HEK293 (cell line): ENCODE data around the gene CAPRIN1.

Source experiments
- CTCF ChIA-PET: fragments of 350-600 bp; formaldehyde crosslinking; extraction: SDS; loops from one replicate; lab custom pipeline; 2021; ENCODE audit warnings: antibody characterized with exemption; lab: Yijun Ruan, JAX
- POLR2A ChIA-PET: fragments of 300-600 bp; formaldehyde crosslinking; extraction: SDS; loops from one replicate; lab custom pipeline; 2020; ENCODE audit warnings: antibody characterized with exemption, inconsistent platforms; lab: Yijun Ruan, JAX
- H3K27ac ChIP-seq: fragments of 200-500 bp; sonication (Bioruptor generic); 2 replicates; pipeline ENCODE4 v1.5.1; 2014; ENCODE audit warnings: low read depth, low read length, control low read depth, inconsistent platforms; ENCODE audit errors: extremely low read depth
- H3K36me3 ChIP-seq, 2 experiments: fragments of 200-500 bp in 1 of 2; sonication (Bioruptor generic) in 1 of 2; 1 replicate in 1 of 2; 2 replicates in 1 of 2; pipeline ENCODE4 v1.5.1; 2014 to 2017; ENCODE audit warnings: inconsistent platforms in 2 of 2, low read length in 2 of 2; ENCODE audit not compliant: control insufficient read depth in 2 of 2, insufficient read depth in 1 of 2
- H3K4me1 ChIP-seq: fragments of 200-500 bp; sonication (Bioruptor generic); 2 replicates; pipeline ENCODE4 v1.5.1; 2014; ENCODE audit warnings: mild to moderate bottlenecking, low read length, inconsistent platforms; ENCODE audit not compliant: control insufficient read depth, insufficient read depth
- H3K4me3 ChIP-seq: 2 replicates; pipeline ENCODE4 v1.5.1; 2011; ENCODE audit warnings: low read depth, mild to moderate bottlenecking, control low read depth, low read length, moderate library complexity
- H3K9me3 ChIP-seq: fragments of 200-500 bp; sonication (Bioruptor generic); 2 replicates; pipeline ENCODE4 v1.5.1; 2014; ENCODE audit warnings: low read depth, low read length, inconsistent platforms; ENCODE audit not compliant: control insufficient read depth, insufficient read depth
- FEZF1 ChIP-seq: fragments of 450-650 bp; formaldehyde crosslinking; IDR thresholded peaks from 2 replicates; pipeline ENCODE4 v1.5.1; 2016; ENCODE audit warnings: missing biosample characterization, missing genetic modification characterization
- GLI4 ChIP-seq: fragments of 450-650 bp; formaldehyde crosslinking; IDR thresholded peaks from 2 replicates; pipeline ENCODE4 v1.5.1; 2016; ENCODE audit warnings: missing biosample characterization, missing genetic modification characterization
- KLF9 ChIP-seq: fragments of 450-650 bp; formaldehyde crosslinking; IDR thresholded peaks from 2 replicates; pipeline ENCODE4 v1.5.1; 2016; ENCODE audit warnings: missing biosample characterization, missing genetic modification characterization, low read depth
- MEIS1 ChIP-seq: sonication (generic); formaldehyde crosslinking; IDR thresholded peaks from 2 replicates; pipeline ENCODE4 v1.8.1; 2022; ENCODE audit warnings: missing genetic modification reagents, mild to moderate bottlenecking, borderline replicate concordance
- OVOL3 ChIP-seq: fragments of 450-650 bp; formaldehyde crosslinking; IDR thresholded peaks from 2 replicates; pipeline ENCODE4 v1.5.1; 2016; ENCODE audit warnings: missing biosample characterization, missing genetic modification characterization
- SCRT2 ChIP-seq: fragments of 450-650 bp; formaldehyde crosslinking; IDR thresholded peaks from 2 replicates; pipeline ENCODE4 v1.5.1; 2016; ENCODE audit warnings: missing biosample characterization, missing genetic modification characterization
- SP7 ChIP-seq: fragments of 450-650 bp; formaldehyde crosslinking; IDR thresholded peaks from 2 replicates; pipeline ENCODE4 v1.5.1; 2016; ENCODE audit warnings: missing biosample characterization, missing genetic modification characterization
- ZBTB17 ChIP-seq: fragments of 450-650 bp; formaldehyde crosslinking; IDR thresholded peaks from 2 replicates; pipeline ENCODE4 v1.5.1; 2016; ENCODE audit warnings: missing biosample characterization, missing genetic modification characterization
- ZBTB20 ChIP-seq: fragments of 450-650 bp; formaldehyde crosslinking; IDR thresholded peaks from 2 replicates; pipeline ENCODE4 v1.5.1; 2016; ENCODE audit warnings: missing biosample characterization, missing genetic modification characterization
- ZBTB7A ChIP-seq: fragments of 450-650 bp; formaldehyde crosslinking; IDR thresholded peaks from 2 replicates; pipeline ENCODE4 v1.5.1; 2016; ENCODE audit warnings: low read depth, missing biosample characterization, missing genetic modification characterization
- ZFHX2 ChIP-seq: fragments of 450-650 bp; formaldehyde crosslinking; conservative IDR thresholded peaks from 2 replicates; pipeline ENCODE4 v1.5.1; 2016; ENCODE audit warnings: missing biosample characterization, missing genetic modification characterization
- ZNF121 ChIP-seq: fragments of 450-650 bp; formaldehyde crosslinking; IDR thresholded peaks from 2 replicates; pipeline ENCODE4 v1.5.1; 2016; ENCODE audit warnings: missing biosample characterization, missing genetic modification characterization
- ZNF16 ChIP-seq: fragments of 450-650 bp; formaldehyde crosslinking; IDR thresholded peaks from 2 replicates; pipeline ENCODE4 v1.5.1; 2016; ENCODE audit warnings: low read depth, missing biosample characterization, missing genetic modification characterization
- ZNF2 ChIP-seq: fragments of 450-650 bp; formaldehyde crosslinking; IDR thresholded peaks from 2 replicates; pipeline ENCODE4 v1.5.1; 2016; ENCODE audit warnings: missing biosample characterization, missing genetic modification characterization
- ZNF211 ChIP-seq: fragments of 450-650 bp; formaldehyde crosslinking; IDR thresholded peaks from 2 replicates; pipeline ENCODE4 v1.5.1; 2016; ENCODE audit warnings: low read depth, missing biosample characterization, missing genetic modification characterization
- ZNF23 ChIP-seq: fragments of 450-650 bp; formaldehyde crosslinking; IDR thresholded peaks from 2 replicates; pipeline ENCODE4 v1.5.1; 2016; ENCODE audit warnings: missing biosample characterization, missing genetic modification characterization, borderline replicate concordance
- ZNF239 ChIP-seq: fragments of 450-650 bp; formaldehyde crosslinking; IDR thresholded peaks from 2 replicates; pipeline ENCODE4 v1.5.1; 2016; ENCODE audit warnings: missing biosample characterization, missing genetic modification characterization
- ZNF24 ChIP-seq: fragments of 450-650 bp; formaldehyde crosslinking; IDR thresholded peaks from 2 replicates; pipeline ENCODE4 v1.5.1; 2016; ENCODE audit warnings: missing biosample characterization, missing genetic modification characterization
- ZNF48 ChIP-seq: fragments of 450-650 bp; formaldehyde crosslinking; IDR thresholded peaks from 2 replicates; pipeline ENCODE4 v1.5.1; 2016; ENCODE audit warnings: missing biosample characterization, missing genetic modification characterization
- ZNF514 ChIP-seq: fragments of 450-650 bp; formaldehyde crosslinking; IDR thresholded peaks from 2 replicates; pipeline ENCODE4 v1.5.1; 2016; ENCODE audit warnings: missing biosample characterization, missing genetic modification characterization
- ZNF521 ChIP-seq: fragments of 450-650 bp; formaldehyde crosslinking; IDR thresholded peaks from 2 replicates; pipeline ENCODE4 v1.5.1; 2017; ENCODE audit warnings: missing biosample characterization, mild to moderate bottlenecking, missing genetic modification characterization
- ZNF529 ChIP-seq: fragments of 450-650 bp; formaldehyde crosslinking; IDR thresholded peaks from 2 replicates; pipeline ENCODE4 v1.5.1; 2017; ENCODE audit warnings: missing genetic modification characterization, missing biosample characterization; ENCODE audit not compliant: insufficient replicate concordance
- ZNF571 ChIP-seq: fragments of 450-650 bp; formaldehyde crosslinking; IDR thresholded peaks from 2 replicates; pipeline ENCODE4 v1.5.0; 2017; ENCODE audit warnings: missing biosample characterization, missing genetic modification characterization
- ZNF610 ChIP-seq: fragments of 450-650 bp; formaldehyde crosslinking; IDR thresholded peaks from 2 replicates; pipeline ENCODE4 v1.5.1; 2016; ENCODE audit warnings: missing biosample characterization, missing genetic modification characterization, borderline replicate concordance
- ZNF621 ChIP-seq: fragments of 450-650 bp; formaldehyde crosslinking; IDR thresholded peaks from 2 replicates; pipeline ENCODE4 v1.5.1; 2017; ENCODE audit warnings: missing biosample characterization, missing genetic modification characterization
- ZNF76 ChIP-seq: fragments of 450-650 bp; formaldehyde crosslinking; IDR thresholded peaks from 2 replicates; pipeline ENCODE4; 2016; ENCODE audit warnings: low read depth, missing biosample characterization, missing genetic modification characterization, borderline replicate concordance
- ZNF776 ChIP-seq: fragments of 450-650 bp; formaldehyde crosslinking; IDR thresholded peaks from 2 replicates; pipeline ENCODE4 v1.5.0; 2017; ENCODE audit warnings: missing biosample characterization, missing genetic modification characterization, borderline replicate concordance
- ZNF837 ChIP-seq: fragments of 450-650 bp; formaldehyde crosslinking; IDR thresholded peaks from 2 replicates; pipeline ENCODE4 v1.5.1; 2016; ENCODE audit warnings: missing biosample characterization, missing genetic modification characterization
- TF ChIP-seq, protein P1 (sequence below): fragments of 450-650 bp; formaldehyde crosslinking; IDR thresholded peaks from 2 replicates; pipeline ENCODE4 v1.5.1; 2016; ENCODE audit warnings: missing biosample characterization, missing genetic modification characterization
- TF ChIP-seq, protein P2 (sequence below): fragments of 450-650 bp; formaldehyde crosslinking; IDR thresholded peaks from 2 replicates; pipeline ENCODE4 v1.5.1; 2016; ENCODE audit warnings: missing biosample characterization, missing genetic modification characterization, borderline replicate concordance
- TF ChIP-seq, protein P3 (sequence below): fragments of 450-650 bp; formaldehyde crosslinking; IDR thresholded peaks from 2 replicates; pipeline ENCODE4 v1.5.1; 2016; ENCODE audit warnings: missing biosample characterization, missing genetic modification characterization
- TF ChIP-seq, protein P4 (sequence below): fragments of 450-650 bp; formaldehyde crosslinking; IDR thresholded peaks from 2 replicates; pipeline ENCODE4 v1.5.1; 2016; ENCODE audit warnings: missing biosample characterization, missing genetic modification characterization

CAPRIN1 gene

DNA sequence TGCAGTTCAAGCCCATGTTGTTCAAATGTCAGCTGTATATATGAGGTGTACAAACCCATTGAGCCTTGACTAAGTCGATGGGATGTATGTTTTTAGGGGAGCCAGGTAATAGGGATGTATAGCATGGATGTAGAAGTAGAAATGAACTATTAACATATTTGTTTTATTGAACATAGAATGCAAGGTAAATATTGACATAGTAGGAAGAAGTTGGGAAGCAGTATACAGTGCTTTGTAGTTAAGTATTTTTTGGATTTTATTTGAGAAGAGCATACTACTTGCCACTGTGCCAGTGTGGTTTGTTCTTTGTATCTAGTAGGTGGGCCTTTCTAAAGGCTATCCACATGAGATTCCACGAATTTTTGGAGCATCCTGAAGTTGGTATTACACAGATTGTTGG, 33.1 kb downstream of the CAPRIN1 start:
- ChIA-PET POLR2A (no interaction called here), CTCF (interaction anchor here (1.1 kb wide), 1 partner anchor 87 kb away, joined by 3 read pairs; no protein-coding TSS in a partner anchor)
- Histone ChIP-seq H3K9me3 (no peaks in the 10 kb centered on the region), H3K4me1 (no peaks in the 10 kb centered on the region)
- TF ChIP-seq ZNF239 (tag by site-specific recombination), result no peak
- TF ChIP-seq MEIS1 (CRISPR knock-in tag), result no peak
- no peak for TF ChIP-seq ZNF48 (tag by site-specific recombination)
- TF ChIP-seq FEZF1 (tag by site-specific recombination), result no peak
- TF ChIP-seq ZNF514, result no peak
- TF ChIP-seq ZNF76 (tag by site-specific recombination), result no peak
- no peak for TF ChIP-seq ZNF16 (tag by site-specific recombination)
- TF ChIP-seq ZNF776 (tag by site-specific recombination), result no peak
- no peak for TF ChIP-seq ZFHX2 (tag by site-specific recombination)
- TF ChIP-seq ZNF610, result no peak
- TF ChIP-seq SCRT2, result no peak
- no peak for TF ChIP-seq ZNF23 (tag by site-specific recombination)
- TF ChIP-seq ZNF121 (tag by site-specific recombination), result no peak
- no peak for TF ChIP-seq ZNF24 (tag by site-specific recombination)
- TF ChIP-seq, protein P1, sequence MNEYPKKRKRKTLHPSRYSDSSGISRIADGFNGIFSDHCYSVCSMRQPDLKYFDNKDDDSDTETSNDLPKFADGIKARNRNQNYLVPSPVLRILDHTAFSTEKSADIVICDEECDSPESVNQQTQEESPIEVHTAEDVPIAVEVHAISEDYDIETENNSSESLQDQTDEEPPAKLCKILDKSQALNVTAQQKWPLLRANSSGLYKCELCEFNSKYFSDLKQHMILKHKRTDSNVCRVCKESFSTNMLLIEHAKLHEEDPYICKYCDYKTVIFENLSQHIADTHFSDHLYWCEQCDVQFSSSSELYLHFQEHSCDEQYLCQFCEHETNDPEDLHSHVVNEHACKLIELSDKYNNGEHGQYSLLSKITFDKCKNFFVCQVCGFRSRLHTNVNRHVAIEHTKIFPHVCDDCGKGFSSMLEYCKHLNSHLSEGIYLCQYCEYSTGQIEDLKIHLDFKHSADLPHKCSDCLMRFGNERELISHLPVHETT (tag by site-specific recombination), result no peak
- TF ChIP-seq, all 188 proteins: peak for 0
- Histone ChIP-seq H3K27ac (no peak overlapping the region), H3K4me3 (no peak overlapping the region), H3K36me3 (peaks cover 69 to 96% of the 10 kb centered on the region in 2 experiments)

DNA sequence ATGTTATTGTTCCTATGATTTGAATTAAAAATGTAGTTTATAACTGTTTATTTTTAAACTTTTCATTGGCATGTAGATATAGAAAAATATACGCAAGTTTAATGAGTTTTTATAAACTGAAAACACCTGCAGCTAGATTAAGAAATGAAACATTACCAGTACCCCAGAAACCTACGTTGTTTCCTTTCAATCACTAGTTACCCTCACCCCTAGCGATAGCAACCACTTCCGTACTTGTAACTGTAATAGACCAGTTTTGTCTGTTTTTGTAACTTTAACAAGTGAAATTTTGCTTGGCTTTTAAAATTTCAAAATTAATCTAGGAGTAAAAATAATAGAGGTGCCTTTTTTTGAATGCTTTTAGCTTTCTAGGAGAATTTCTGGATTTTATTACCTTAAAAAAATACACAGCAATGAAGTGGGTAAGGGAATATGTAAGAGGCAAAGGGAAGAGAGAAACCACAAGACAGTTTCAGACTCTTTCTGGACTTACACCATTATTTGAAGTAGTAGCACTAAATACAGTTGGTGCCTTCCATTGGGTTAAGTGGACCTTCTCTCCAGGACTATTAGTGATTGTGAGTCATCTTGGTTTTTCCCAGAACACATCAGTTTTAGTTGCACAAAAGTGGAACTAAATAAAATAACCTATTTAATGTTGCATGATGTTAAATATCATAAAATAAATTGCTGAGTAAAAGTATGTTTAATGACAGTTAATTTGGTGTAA, 35.2 kb downstream of the CAPRIN1 start:
- peaks cover 64 to 98% of the 10 kb centered on the region in 2 experiments for H3K36me3 ChIP-seq
- H3K4me1 ChIP-seq, result no peaks in the 10 kb centered on the region
- CTCF ChIA-PET, result no interaction called here
- POLR2A ChIA-PET, result no interaction called here
- H3K27ac ChIP-seq, result no peak overlapping the region
- no peaks in the 10 kb centered on the region for H3K9me3 ChIP-seq
- H3K4me3 ChIP-seq, result no peak overlapping the region
- TF ChIP-seq, protein P2, sequence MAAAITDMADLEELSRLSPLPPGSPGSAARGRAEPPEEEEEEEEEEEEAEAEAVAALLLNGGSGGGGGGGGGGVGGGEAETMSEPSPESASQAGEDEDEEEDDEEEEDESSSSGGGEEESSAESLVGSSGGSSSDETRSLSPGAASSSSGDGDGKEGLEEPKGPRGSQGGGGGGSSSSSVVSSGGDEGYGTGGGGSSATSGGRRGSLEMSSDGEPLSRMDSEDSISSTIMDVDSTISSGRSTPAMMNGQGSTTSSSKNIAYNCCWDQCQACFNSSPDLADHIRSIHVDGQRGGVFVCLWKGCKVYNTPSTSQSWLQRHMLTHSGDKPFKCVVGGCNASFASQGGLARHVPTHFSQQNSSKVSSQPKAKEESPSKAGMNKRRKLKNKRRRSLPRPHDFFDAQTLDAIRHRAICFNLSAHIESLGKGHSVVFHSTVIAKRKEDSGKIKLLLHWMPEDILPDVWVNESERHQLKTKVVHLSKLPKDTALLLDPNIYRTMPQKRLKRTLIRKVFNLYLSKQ, result no peak
- TF ChIP-seq ZNF2 (tag by site-specific recombination) (no peak), KLF9 (tag by site-specific recombination) (no peak), ZNF837 (tag by site-specific recombination) (no peak), ZNF521 (tag by site-specific recombination) (no peak), GLI4 (tag by site-specific recombination) (no peak), SP7 (no peak), OVOL3 (no peak), ZNF621 (tag by site-specific recombination) (no peak), ZBTB17 (tag by site-specific recombination) (no peak), ZNF571 (tag by site-specific recombination) (no peak), ZNF211 (tag by site-specific recombination) (no peak), ZFHX2 (tag by site-specific recombination) (no peak), ZNF529 (tag by site-specific recombination) (no peak), ZBTB20 (no peak), ZBTB7A (tag by site-specific recombination) (no peak)
- TF ChIP-seq, protein P3, sequence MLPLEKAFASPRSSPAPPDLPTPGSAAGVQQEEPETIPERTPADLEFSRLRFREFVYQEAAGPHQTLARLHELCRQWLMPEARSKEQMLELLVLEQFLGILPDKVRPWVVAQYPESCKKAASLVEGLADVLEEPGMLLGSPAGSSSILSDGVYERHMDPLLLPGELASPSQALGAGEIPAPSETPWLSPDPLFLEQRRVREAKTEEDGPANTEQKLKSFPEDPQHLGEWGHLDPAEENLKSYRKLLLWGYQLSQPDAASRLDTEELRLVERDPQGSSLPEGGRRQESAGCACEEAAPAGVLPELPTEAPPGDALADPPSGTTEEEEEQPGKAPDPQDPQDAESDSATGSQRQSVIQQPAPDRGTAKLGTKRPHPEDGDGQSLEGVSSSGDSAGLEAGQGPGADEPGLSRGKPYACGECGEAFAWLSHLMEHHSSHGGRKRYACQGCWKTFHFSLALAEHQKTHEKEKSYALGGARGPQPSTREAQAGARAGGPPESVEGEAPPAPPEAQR, result no peak
- TF ChIP-seq, protein P4, sequence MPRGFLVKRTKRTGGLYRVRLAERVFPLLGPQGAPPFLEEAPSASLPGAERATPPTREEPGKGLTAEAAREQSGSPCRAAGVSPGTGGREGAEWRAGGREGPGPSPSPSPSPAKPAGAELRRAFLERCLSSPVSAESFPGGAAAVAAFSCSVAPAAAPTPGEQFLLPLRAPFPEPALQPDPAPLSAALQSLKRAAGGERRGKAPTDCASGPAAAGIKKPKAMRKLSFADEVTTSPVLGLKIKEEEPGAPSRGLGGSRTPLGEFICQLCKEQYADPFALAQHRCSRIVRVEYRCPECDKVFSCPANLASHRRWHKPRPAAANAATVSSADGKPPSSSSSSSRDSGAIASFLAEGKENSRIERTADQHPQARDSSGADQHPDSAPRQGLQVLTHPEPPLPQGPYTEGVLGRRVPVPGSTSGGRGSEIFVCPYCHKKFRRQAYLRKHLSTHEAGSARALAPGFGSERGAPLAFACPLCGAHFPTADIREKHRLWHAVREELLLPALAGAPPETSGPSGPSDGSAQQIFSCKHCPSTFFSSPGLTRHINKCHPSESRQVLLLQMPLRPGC (tag by site-specific recombination), result no peak
